Neural progenitor cell (in vitro differentiated cells): ENCODE data around the gene AGBL4. TPM values are rescaled to one million over a fixed set of nuclear protein-coding genes. Genes with fewer than 3 reads are reported as not detected.

Experiments
- DNase-seq: peaks from one replicate; pipeline ENCODE4 v3.0.0-alpha.2; 2016; ENCODE audit warnings: low spot score
- H2AFZ ChIP-seq: fragments of 200-600 bp; sonication (generic); replicated peaks from 2 replicates; pipeline ENCODE4 v1.6.1; 2016; ENCODE audit warnings: antibody characterized with exemption
- H3F3A ChIP-seq: fragments of 200-600 bp; sonication (generic); 2 replicates; pipeline ENCODE4 v1.6.1; 2016; ENCODE audit warnings: antibody characterized with exemption, low read depth
- H3K27ac ChIP-seq: fragments of 200-600 bp; sonication (generic); 2 replicates; pipeline ENCODE4 v1.5.1; 2016; ENCODE audit warnings: mild to moderate bottlenecking
- H3K27me3 ChIP-seq: fragments of 200-600 bp; sonication (generic); 2 replicates; pipeline ENCODE4 v1.6.1; 2016; ENCODE audit warnings: mild to moderate bottlenecking, moderate library complexity
- H3K36me3 ChIP-seq: fragments of 200-600 bp; sonication (generic); 2 replicates; pipeline ENCODE4 v1.5.1; 2016
- H3K4me1 ChIP-seq: fragments of 200-600 bp; sonication (generic); 2 replicates; pipeline ENCODE4 v1.6.1; 2016; ENCODE audit warnings: mixed run types
- H3K4me2 ChIP-seq: fragments of 200-600 bp; sonication (generic); 2 replicates; pipeline ENCODE4 v1.6.1; 2016
- H3K4me3 ChIP-seq: fragments of 200-600 bp; sonication (generic); 2 replicates; pipeline ENCODE4 v1.5.1; 2016
- H3K79me2 ChIP-seq: fragments of 200-600 bp; sonication (generic); 2 replicates; pipeline ENCODE4 v1.6.1; 2016; ENCODE audit warnings: low read depth
- H3K9ac ChIP-seq: fragments of 200-600 bp; sonication (generic); 2 replicates; pipeline ENCODE4 v1.6.1; 2016
- H3K9me3 ChIP-seq: fragments of 200-600 bp; sonication (generic); 2 replicates; pipeline ENCODE4 v1.5.1; 2016; ENCODE audit warnings: low read depth
- H4K20me1 ChIP-seq: fragments of 200-600 bp; sonication (generic); 2 replicates; pipeline ENCODE4 v1.6.1; 2016; ENCODE audit warnings: low read depth
- H3K27ac Mint-ChIP-seq: 3 replicates; pipeline ENCODE4 v1.8.0; 2021; ENCODE audit warnings: mixed read lengths
- H3K27me3 Mint-ChIP-seq: 2 replicates; pipeline ENCODE4 v1.8.0; 2022; ENCODE audit warnings: low read depth, mild to moderate bottlenecking, inconsistent platforms, moderate library complexity, mixed read lengths; ENCODE audit not compliant: insufficient read depth
- H3K36me3 Mint-ChIP-seq: 3 replicates; pipeline ENCODE4 v1.8.0; 2021; ENCODE audit warnings: mixed read lengths
- H3K4me1 Mint-ChIP-seq: 3 replicates; pipeline ENCODE4 v1.8.0; 2021; ENCODE audit warnings: mixed read lengths
- H3K4me3 Mint-ChIP-seq: 3 replicates; pipeline ENCODE4 v1.8.0; 2021; ENCODE audit warnings: mild to moderate bottlenecking, moderate library complexity, mixed read lengths
- H3K9me3 Mint-ChIP-seq: 3 replicates; pipeline ENCODE4 v1.8.0; 2020; ENCODE audit warnings: mixed read lengths
- EZH2 ChIP-seq: fragments of 200-600 bp; sonication (generic); IDR thresholded peaks from 2 replicates; pipeline ENCODE4 v1.6.1; 2017; ENCODE audit warnings: antibody characterized with exemption, mild to moderate bottlenecking, moderate library complexity
- EZH2phosphoT487 ChIP-seq: fragments of 200-600 bp; sonication (generic); IDR thresholded peaks from 2 replicates; pipeline ENCODE4 v1.6.1; 2017; ENCODE audit warnings: antibody characterized with exemption
- total RNA-seq: library from RNA; depleted of rRNA; stranded (reverse); fragments of >200 nt; gene quantifications from 2 replicates; pipeline ENCODE4 v1.2.3, GENCODE V29; 2015; ENCODE audit warnings: low replicate concordance
- TF ChIP-seq, protein P1 (sequence below): fragments of 200-600 bp; sonication (generic); IDR thresholded peaks from 2 replicates; pipeline ENCODE4 v1.5.1; 2017; ENCODE audit warnings: antibody characterized with exemption, mild to moderate bottlenecking

Gene AGBL4
- total RNA-seq, 1 donor from 2014 or later: 1.5 TPM

DNA sequence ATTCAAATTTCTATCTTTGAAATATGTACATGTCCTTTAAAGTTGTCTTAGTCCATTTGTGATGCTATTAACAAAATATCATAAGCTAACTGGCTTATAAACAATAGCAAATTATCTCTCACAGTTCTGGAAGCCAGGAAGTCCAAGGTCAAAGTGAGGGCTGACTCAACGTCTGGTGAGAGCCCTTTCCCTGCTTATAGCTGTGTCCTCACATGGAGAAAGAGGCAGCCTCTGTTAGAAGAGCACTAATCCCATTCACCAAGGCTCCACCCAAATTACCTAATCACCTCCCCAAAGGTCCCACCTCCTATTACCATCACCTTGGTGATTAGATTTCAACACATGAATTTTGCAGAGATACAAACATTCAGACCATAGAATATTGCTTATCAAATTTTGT lies 797.0 kb downstream of the AGBL4 start:
- Histone ChIP-seq H3K4me3 (no peak overlapping the region), H3F3A (no peaks in the 10 kb centered on the region), H3K79me2 (no peaks in the 10 kb centered on the region), H3K9me3 (peaks cover 13% of the 10 kb centered on the region), H3K4me2 (no peak overlapping the region), H3K9ac (no peak overlapping the region), H3K27ac (no peak overlapping the region), H3K36me3 (no peaks in the 10 kb centered on the region), H2AFZ (no peak overlapping the region), H3K4me1 (no peaks in the 10 kb centered on the region), H3K27me3 (no peaks in the 10 kb centered on the region), H4K20me1 (no peaks in the 10 kb centered on the region)
- no peak overlapping the region for H3K27ac Mint-ChIP-seq
- H3K36me3 Mint-ChIP-seq: no peaks in the 10 kb centered on the region
- no peak for DNase-seq
- TF ChIP-seq, protein P1, sequence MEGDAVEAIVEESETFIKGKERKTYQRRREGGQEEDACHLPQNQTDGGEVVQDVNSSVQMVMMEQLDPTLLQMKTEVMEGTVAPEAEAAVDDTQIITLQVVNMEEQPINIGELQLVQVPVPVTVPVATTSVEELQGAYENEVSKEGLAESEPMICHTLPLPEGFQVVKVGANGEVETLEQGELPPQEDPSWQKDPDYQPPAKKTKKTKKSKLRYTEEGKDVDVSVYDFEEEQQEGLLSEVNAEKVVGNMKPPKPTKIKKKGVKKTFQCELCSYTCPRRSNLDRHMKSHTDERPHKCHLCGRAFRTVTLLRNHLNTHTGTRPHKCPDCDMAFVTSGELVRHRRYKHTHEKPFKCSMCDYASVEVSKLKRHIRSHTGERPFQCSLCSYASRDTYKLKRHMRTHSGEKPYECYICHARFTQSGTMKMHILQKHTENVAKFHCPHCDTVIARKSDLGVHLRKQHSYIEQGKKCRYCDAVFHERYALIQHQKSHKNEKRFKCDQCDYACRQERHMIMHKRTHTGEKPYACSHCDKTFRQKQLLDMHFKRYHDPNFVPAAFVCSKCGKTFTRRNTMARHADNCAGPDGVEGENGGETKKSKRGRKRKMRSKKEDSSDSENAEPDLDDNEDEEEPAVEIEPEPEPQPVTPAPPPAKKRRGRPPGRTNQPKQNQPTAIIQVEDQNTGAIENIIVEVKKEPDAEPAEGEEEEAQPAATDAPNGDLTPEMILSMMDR: no peak
- TF ChIP-seq EZH2phosphoT487 (no peak), EZH2 (no peak)
- no peaks in the 10 kb centered on the region for H3K27me3 Mint-ChIP-seq
- no peaks in the 10 kb centered on the region for H3K4me1 Mint-ChIP-seq
- no peaks in the 10 kb centered on the region for H3K9me3 Mint-ChIP-seq
- H3K4me3 Mint-ChIP-seq: no peak overlapping the region

DNA sequence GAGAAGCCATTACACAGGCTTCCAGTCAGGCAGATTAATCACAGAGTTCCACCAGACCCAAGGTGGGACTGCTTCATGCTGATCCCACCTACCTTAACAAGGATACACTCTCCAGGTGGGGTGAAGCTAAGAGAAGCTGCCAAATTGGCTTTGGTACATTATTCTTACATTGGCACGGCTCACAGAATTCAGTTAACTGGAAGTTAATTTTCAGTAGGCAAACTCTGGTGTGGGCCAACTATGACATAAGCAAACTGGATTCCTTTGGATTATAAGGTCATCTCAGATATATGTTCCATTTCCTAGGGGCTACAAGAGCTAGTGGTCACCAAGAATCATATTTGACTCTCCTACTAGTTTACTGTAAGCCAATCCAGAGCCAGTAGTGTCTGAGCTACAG lies 798.3 kb downstream of the AGBL4 start:
- Histone ChIP-seq H2AFZ (no peak overlapping the region), H3K9me3 (peaks cover 22% of the 10 kb centered on the region), H3K9ac (no peak overlapping the region), H3K4me2 (no peak overlapping the region), H3K27ac (no peak overlapping the region), H3F3A (no peaks in the 10 kb centered on the region), H3K4me1 (no peaks in the 10 kb centered on the region), H3K36me3 (no peaks in the 10 kb centered on the region), H4K20me1 (no peaks in the 10 kb centered on the region), H3K4me3 (no peak overlapping the region), H3K79me2 (no peaks in the 10 kb centered on the region), H3K27me3 (no peaks in the 10 kb centered on the region)
- Mint-ChIP-seq H3K27me3 (no peaks in the 10 kb centered on the region), H3K36me3 (no peaks in the 10 kb centered on the region), H3K27ac (no peak overlapping the region), H3K4me1 (no peaks in the 10 kb centered on the region), H3K9me3 (no peaks in the 10 kb centered on the region), H3K4me3 (no peak overlapping the region)
- DNase-seq: no peak
- TF ChIP-seq, protein P1: no peak
- TF ChIP-seq EZH2phosphoT487 (no peak), EZH2 (no peak)

DNA sequence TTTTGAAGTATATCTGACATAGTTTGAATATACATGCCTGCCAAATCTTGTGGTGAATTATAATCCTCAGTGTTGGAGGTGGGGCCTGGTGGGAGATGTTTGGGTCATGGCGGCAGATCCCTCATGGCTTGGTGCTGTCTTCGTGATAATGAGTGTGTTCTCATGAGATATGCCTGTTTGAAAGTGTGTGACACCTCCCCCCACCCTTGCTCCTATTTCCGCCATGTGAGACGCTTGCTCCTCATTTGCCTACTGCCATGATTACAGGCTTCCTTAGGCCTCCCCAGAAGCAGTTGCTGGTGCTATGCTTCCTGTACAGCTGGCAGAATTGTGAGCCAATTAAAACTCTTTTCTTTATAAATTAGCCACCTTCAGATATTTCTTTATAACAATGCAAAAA lies 810.5 kb downstream of the AGBL4 start:
- Mint-ChIP-seq H3K4me1 (no peaks in the 10 kb centered on the region), H3K36me3 (no peaks in the 10 kb centered on the region), H3K27me3 (no peaks in the 10 kb centered on the region), H3K4me3 (no peak overlapping the region), H3K27ac (no peak overlapping the region), H3K9me3 (peaks cover 2% of the 10 kb centered on the region)
- Histone ChIP-seq H3F3A (no peaks in the 10 kb centered on the region), H3K27ac (no peak overlapping the region), H2AFZ (no peak overlapping the region), H3K4me2 (no peak overlapping the region), H3K79me2 (no peaks in the 10 kb centered on the region), H3K4me1 (no peaks in the 10 kb centered on the region), H3K36me3 (no peaks in the 10 kb centered on the region), H3K4me3 (no peak overlapping the region), H3K9ac (no peak overlapping the region), H3K9me3 (peaks cover 30% of the 10 kb centered on the region), H4K20me1 (no peaks in the 10 kb centered on the region), H3K27me3 (no peaks in the 10 kb centered on the region)
- TF ChIP-seq EZH2phosphoT487 (no peak), EZH2 (no peak)
- TF ChIP-seq, protein P1: no peak
- DNase-seq: no peak
